GM23338 (cell line): ENCODE measurements around the gene PDE4D.

Experiments used
- CREB1 ChIP-seq: fragments of 250-450 bp; sonication (Bioruptor Pico); IDR thresholded peaks from 2 replicates; pipeline ENCODE4 v1.5.0; 2020; ENCODE audit warnings: low read depth, mild to moderate bottlenecking, moderate library complexity
- CTCF ChIP-seq, 2 experiments: fragments of 200-600 bp in 1 of 2; sonication (generic) in 1 of 2; conservative IDR thresholded peaks; 2 replicates each; pipeline versions ENCODE4 v1.5.1 to v1.6.1; 2016 to 2017; ENCODE audit warnings: antibody characterized with exemption in 2 of 2, low read depth in 2 of 2, mild to moderate bottlenecking in 2 of 2, moderate library complexity in 1 of 2
- ETS1 ChIP-seq: IDR thresholded peaks from 2 replicates; pipeline ENCODE4 v1.6.1; 2016; ENCODE audit warnings: antibody characterized with exemption
- EZH2 ChIP-seq: fragments of 200-600 bp; sonication (generic); IDR thresholded peaks from one replicate; pipeline ENCODE4 v1.8.0; 2017; ENCODE audit warnings: antibody characterized with exemption, mild to moderate bottlenecking, low read depth; ENCODE audit not compliant: unreplicated experiment
- EZH2phosphoT487 ChIP-seq: fragments of 200-600 bp; sonication (generic); IDR thresholded peaks from one replicate; pipeline ENCODE4 v1.8.1; 2018; ENCODE audit warnings: antibody characterized with exemption; ENCODE audit not compliant: unreplicated experiment
- NANOG ChIP-seq: IDR thresholded peaks from 2 replicates; pipeline ENCODE4 v1.6.1; 2016; ENCODE audit warnings: antibody characterized with exemption, borderline replicate concordance
- POLR2AphosphoS5 ChIP-seq: IDR thresholded peaks from 2 replicates; pipeline ENCODE4 v1.6.1; 2016; ENCODE audit warnings: antibody characterized with exemption, low read depth
- REST ChIP-seq: IDR thresholded peaks from one replicate; pipeline ENCODE4 v1.6.1; 2018; ENCODE audit warnings: antibody characterized with exemption; ENCODE audit not compliant: unreplicated experiment
- ZNF114 ChIP-seq: fragments of 250-450 bp; sonication (Bioruptor Pico); IDR thresholded peaks from 2 replicates; pipeline ENCODE4 v1.5.0; 2020; ENCODE audit warnings: mild to moderate bottlenecking, moderate library complexity
- ZNF331 ChIP-seq: fragments of 250-450 bp; sonication (Bioruptor Pico); IDR thresholded peaks from 2 replicates; pipeline ENCODE4 v1.5.0; 2020; ENCODE audit warnings: low read depth, mild to moderate bottlenecking, moderate library complexity

GRCh38 chr5:59536875-59537274, 356.7 kb downstream of the PDE4D start:
- TF ChIP-seq ZNF114 (CRISPR knock-in tag) (no peak), ETS1 (no peak), NANOG (no peak), EZH2 (no peak), CTCF (conservative IDR thresholded peaks at IDR 0.05; ENCODE audit: low read depth in 2 of 2) (no peak), EZH2phosphoT487 (no peak), POLR2AphosphoS5 (no peak), REST (no peak), CREB1 (CRISPR knock-in tag) (no peak), ZNF331 (no peak)
